Activated CD4-positive, alpha-beta T cell treated with anti-CD3 and anti-CD28 coated beads, Interleukin-2, amount 10 ng/mL, durations not matched to agents 24 days and 14 days (primary cell): Measurements from ENCODE around the gene PLPP3. TPM values are rescaled to one million over a fixed set of nuclear protein-coding genes. Genes with fewer than 3 reads are reported as not detected.

Experiments
- DNase-seq: peaks from one replicate; pipeline ENCODE4 v3.0.0; 2022
- H3K27ac Mint-ChIP-seq: one replicate; pipeline ENCODE4 v1.8.0; 2022; ENCODE audit warnings: mild to moderate bottlenecking, mixed read lengths
- H3K27me3 Mint-ChIP-seq: one replicate; pipeline ENCODE4 v1.8.0; 2022; ENCODE audit warnings: mixed read lengths
- H3K36me3 Mint-ChIP-seq: one replicate; pipeline ENCODE4 v1.8.0; 2022; ENCODE audit warnings: low read depth, mild to moderate bottlenecking, mixed read lengths
- H3K4me1 Mint-ChIP-seq: one replicate; pipeline ENCODE4 v1.8.0; 2021; ENCODE audit warnings: mixed read lengths
- H3K4me3 Mint-ChIP-seq: one replicate; pipeline ENCODE4 v1.8.0; 2022; ENCODE audit warnings: mild to moderate bottlenecking, moderate library complexity, mixed read lengths
- H3K9me3 Mint-ChIP-seq: one replicate; pipeline ENCODE4 v1.8.0; 2021; ENCODE audit warnings: mixed read lengths
- intact Hi-C: fragments of 100-400 bp; cut with micrococcal nuclease; formaldehyde crosslinking; loops from one replicate; pipeline ENCODE4 v1.15.1; 2023
- total RNA-seq: library from RNA; stranded (reverse); gene quantifications from 2 replicates; pipeline ENCODE4 v1.2.3, GENCODE V29; 2022

Gene PLPP3
- total RNA-seq, 1 donor from 2014 or later, result not detected

- H3K36me3 Mint-ChIP-seq, result no peaks in the 10 kb centered on the region
These were observed 46.2 kb downstream of the PLPP3 start for GRCh38 chr1:56533197-56533596.

GRCh38 chr1:56532350-56532683 lies 47.0 kb downstream of the PLPP3 start:
- no peaks in the 10 kb centered on the region for H3K4me1 Mint-ChIP-seq
- H3K36me3 Mint-ChIP-seq, result no peaks in the 10 kb centered on the region
- no peak overlapping the region for H3K4me3 Mint-ChIP-seq
- H3K9me3 Mint-ChIP-seq, result no peaks in the 10 kb centered on the region
- intact Hi-C loops, result no loop called here
- no peak for DNase-seq
- H3K27me3 Mint-ChIP-seq, result peaks cover 2% of the 10 kb centered on the region
- no peak overlapping the region for H3K27ac Mint-ChIP-seq

More at GRCh38 chr1:56533197-56533596, 46.2 kb downstream of the PLPP3 start:
- Mint-ChIP-seq H3K27me3 (no peaks in the 10 kb centered on the region), H3K27ac (no peak overlapping the region), H3K4me3 (no peak overlapping the region), H3K9me3 (no peaks in the 10 kb centered on the region), H3K4me1 (no peaks in the 10 kb centered on the region)
- no peak for DNase-seq
- intact Hi-C loops, result no loop called here

GRCh38 chr1:56531624-56532349 lies 47.6 kb downstream of the PLPP3 start:
- H3K9me3 Mint-ChIP-seq, result no peaks in the 10 kb centered on the region
- no peak overlapping the region for H3K4me3 Mint-ChIP-seq
- H3K4me1 Mint-ChIP-seq, result no peaks in the 10 kb centered on the region
- no peak overlapping the region for H3K27ac Mint-ChIP-seq
- H3K36me3 Mint-ChIP-seq, result no peaks in the 10 kb centered on the region
- DNase-seq, result no peak
- intact Hi-C loops, result no loop called here
- peaks cover 2% of the 10 kb centered on the region for H3K27me3 Mint-ChIP-seq

GRCh38 chr1:56529801-56530200 lies 49.6 kb downstream of the PLPP3 start:
- no peak for DNase-seq
- H3K9me3 Mint-ChIP-seq, result no peaks in the 10 kb centered on the region
- peaks cover 2% of the 10 kb centered on the region for H3K27me3 Mint-ChIP-seq
- H3K27ac Mint-ChIP-seq, result no peak overlapping the region
- no peaks in the 10 kb centered on the region for H3K36me3 Mint-ChIP-seq
- H3K4me1 Mint-ChIP-seq, result peaks cover 5% of the 10 kb centered on the region
- intact Hi-C loops, result no loop called here
- H3K4me3 Mint-ChIP-seq, result no peak overlapping the region

GRCh38 chr1:56527548-56528302 lies 51.6 kb downstream of the PLPP3 start:
- H3K4me1 Mint-ChIP-seq, result peaks cover 5% of the 10 kb centered on the region
- intact Hi-C loops, result no loop called here
- no peak overlapping the region for H3K4me3 Mint-ChIP-seq
- no peak for DNase-seq
- no peaks in the 10 kb centered on the region for H3K36me3 Mint-ChIP-seq
- no peaks in the 10 kb centered on the region for H3K9me3 Mint-ChIP-seq
- no peak overlapping the region for H3K27ac Mint-ChIP-seq
- H3K27me3 Mint-ChIP-seq, result peaks cover 2% of the 10 kb centered on the region

GRCh38 chr1:56526571-56527174 lies 52.7 kb downstream of the PLPP3 start:
- DNase-seq, result no peak
- Mint-ChIP-seq H3K4me1 (peaks cover 5% of the 10 kb centered on the region), H3K36me3 (no peaks in the 10 kb centered on the region), H3K27me3 (peaks cover 2% of the 10 kb centered on the region), H3K27ac (no peak overlapping the region), H3K4me3 (no peak overlapping the region), H3K9me3 (no peaks in the 10 kb centered on the region)
- intact Hi-C loops, result no loop called here

- intact Hi-C loops, result no loop called here
- H3K36me3 Mint-ChIP-seq, result no peaks in the 10 kb centered on the region
- no peaks in the 10 kb centered on the region for H3K9me3 Mint-ChIP-seq
- H3K4me3 Mint-ChIP-seq, result no peak overlapping the region
- H3K4me1 Mint-ChIP-seq, result peaks cover 5% of the 10 kb centered on the region
- no peak for DNase-seq
- peaks cover 2% of the 10 kb centered on the region for H3K27me3 Mint-ChIP-seq
- no peak overlapping the region for H3K27ac Mint-ChIP-seq
These were observed 53.8 kb downstream of the PLPP3 start for GRCh38 chr1:56525489-56526041.

- intact Hi-C loops, result no loop called here
- no peak for DNase-seq
- peaks cover 2% of the 10 kb centered on the region for H3K27me3 Mint-ChIP-seq
- no peaks in the 10 kb centered on the region for H3K36me3 Mint-ChIP-seq
- H3K9me3 Mint-ChIP-seq, result no peaks in the 10 kb centered on the region
- H3K4me3 Mint-ChIP-seq, result no peak overlapping the region
- no peak overlapping the region for H3K27ac Mint-ChIP-seq
- peaks cover 5% of the 10 kb centered on the region for H3K4me1 Mint-ChIP-seq
These were observed 55.1 kb downstream of the PLPP3 start for GRCh38 chr1:56524263-56524662.

GRCh38 chr1:56522680-56523079 lies 56.7 kb downstream of the PLPP3 start:
- Mint-ChIP-seq H3K4me3 (no peak overlapping the region), H3K36me3 (no peaks in the 10 kb centered on the region), H3K4me1 (peaks cover 5% of the 10 kb centered on the region), H3K27me3 (no peaks in the 10 kb centered on the region), H3K27ac (no peak overlapping the region), H3K9me3 (no peaks in the 10 kb centered on the region)
- DNase-seq, result no peak
- intact Hi-C loops, result no loop called here

GRCh38 chr1:56520016-56520601 lies 59.3 kb downstream of the PLPP3 start:
- Mint-ChIP-seq H3K4me1 (no peaks in the 10 kb centered on the region), H3K4me3 (no peak overlapping the region)
- intact Hi-C loops, result no loop called here

GRCh38 chr1:56517404-56518130 lies 61.8 kb downstream of the PLPP3 start:
- DNase-seq, result no peak
- intact Hi-C loops, result no loop called here
- no peak overlapping the region for H3K27ac Mint-ChIP-seq
- H3K9me3 Mint-ChIP-seq, result no peaks in the 10 kb centered on the region
- H3K4me1 Mint-ChIP-seq, result no peaks in the 10 kb centered on the region
- H3K27me3 Mint-ChIP-seq, result no peaks in the 10 kb centered on the region
- no peaks in the 10 kb centered on the region for H3K36me3 Mint-ChIP-seq
- no peak overlapping the region for H3K4me3 Mint-ChIP-seq

More at GRCh38 chr1:56520016-56520601, 59.3 kb downstream of the PLPP3 start:
- Mint-ChIP-seq H3K27me3 (no peaks in the 10 kb centered on the region), H3K27ac (no peak overlapping the region), H3K36me3 (no peaks in the 10 kb centered on the region), H3K9me3 (no peaks in the 10 kb centered on the region)
- DNase-seq, result no peak

GRCh38 chr1:56516539-56517252 lies 62.7 kb downstream of the PLPP3 start:
- intact Hi-C loops, result no loop called here
- Mint-ChIP-seq H3K4me1 (no peaks in the 10 kb centered on the region), H3K27me3 (no peaks in the 10 kb centered on the region), H3K27ac (no peak overlapping the region), H3K4me3 (no peak overlapping the region), H3K9me3 (no peaks in the 10 kb centered on the region), H3K36me3 (no peaks in the 10 kb centered on the region)
- DNase-seq, result no peak
